Skeletal muscle tissue (tissue), 4 donors: ENCODE results near the gene AKAP7. TPM values are rescaled to one million over a fixed set of nuclear protein-coding genes. Genes with fewer than 3 reads are reported as not detected.

ENCODE experiments used
- H3K27ac ChIP-seq: one replicate; pipeline ENCODE4 v1.7.0; 2013; ENCODE audit warnings: mild to moderate bottlenecking, low read depth, low read length, inconsistent platforms
- H3K27me3 ChIP-seq, 3 donors: one replicate each; pipeline ENCODE4 v1.7.0; 2013; ENCODE audit warnings: low read length in 3 of 3; ENCODE audit not compliant: control insufficient read depth in 3 of 3, insufficient read depth in 3 of 3
- H3K36me3 ChIP-seq, 3 donors: one replicate each; pipeline ENCODE4 v1.7.0; 2013; ENCODE audit warnings: low read length in 3 of 3; ENCODE audit not compliant: control insufficient read depth in 3 of 3, insufficient read depth in 3 of 3
- H3K4me1 ChIP-seq, 3 donors: one replicate each; pipeline ENCODE4 v1.7.0; 2013; ENCODE audit warnings: low read length in 3 of 3, mild to moderate bottlenecking in 3 of 3; ENCODE audit not compliant: control insufficient read depth in 3 of 3, insufficient read depth in 3 of 3
- H3K4me3 ChIP-seq, 3 donors: one replicate each; pipeline ENCODE4 v1.7.0; 2013; ENCODE audit warnings: low read length in 3 of 3
- H3K9ac ChIP-seq, 3 donors: one replicate each; pipeline ENCODE4 v1.7.0; 2013; ENCODE audit warnings: low read length in 3 of 3, mild to moderate bottlenecking in 3 of 3, moderate library complexity in 2 of 3, low read depth in 1 of 3
- H3K9me3 ChIP-seq, 3 donors: one replicate each; pipeline ENCODE4 v1.7.0; 2013; ENCODE audit warnings: low read length in 3 of 3; ENCODE audit not compliant: control insufficient read depth in 3 of 3
- total RNA-seq: library from RNA; depleted of rRNA; stranded (reverse); fragments of >200 nt; gene quantifications from one replicate; pipeline ENCODE4 v1.2.3, GENCODE V29; 2014
- donor health status: Osteomylitis.

The AKAP7 gene
- total RNA-seq, 1 donor from 2014 or later = 43.3 TPM

DNA sequence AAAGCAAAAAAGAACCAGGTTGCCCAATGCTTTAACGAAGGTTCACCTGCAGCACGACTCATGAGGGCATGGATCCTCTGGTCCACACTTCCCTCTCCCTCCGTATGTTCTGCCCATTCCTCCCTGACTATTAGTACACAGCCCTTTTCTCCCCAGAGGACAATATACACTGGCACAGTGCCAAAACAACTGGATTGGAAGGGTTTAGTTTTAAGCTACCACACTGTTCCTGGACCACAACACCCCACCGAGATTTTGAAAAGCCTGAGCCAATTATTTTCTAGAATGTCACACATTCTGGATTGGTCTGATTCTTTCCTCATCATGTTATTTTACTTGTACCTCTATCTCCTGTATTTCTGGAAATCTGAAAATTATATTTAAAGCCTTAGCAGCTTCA, 2.9 kb upstream of the AKAP7 start:
- H3K4me3 ChIP-seq = no peak overlapping the region
- H3K36me3 ChIP-seq = no peaks in the 10 kb centered on the region
- H3K4me1 ChIP-seq = peaks cover 0 to 7% (median 7%) of the 10 kb centered on the region in 3 donors
- H3K27me3 ChIP-seq = no peaks in the 10 kb centered on the region
- H3K27ac ChIP-seq = no peak overlapping the region
- no peak overlapping the region for H3K9ac ChIP-seq
- no peaks in the 10 kb centered on the region for H3K9me3 ChIP-seq

DNA sequence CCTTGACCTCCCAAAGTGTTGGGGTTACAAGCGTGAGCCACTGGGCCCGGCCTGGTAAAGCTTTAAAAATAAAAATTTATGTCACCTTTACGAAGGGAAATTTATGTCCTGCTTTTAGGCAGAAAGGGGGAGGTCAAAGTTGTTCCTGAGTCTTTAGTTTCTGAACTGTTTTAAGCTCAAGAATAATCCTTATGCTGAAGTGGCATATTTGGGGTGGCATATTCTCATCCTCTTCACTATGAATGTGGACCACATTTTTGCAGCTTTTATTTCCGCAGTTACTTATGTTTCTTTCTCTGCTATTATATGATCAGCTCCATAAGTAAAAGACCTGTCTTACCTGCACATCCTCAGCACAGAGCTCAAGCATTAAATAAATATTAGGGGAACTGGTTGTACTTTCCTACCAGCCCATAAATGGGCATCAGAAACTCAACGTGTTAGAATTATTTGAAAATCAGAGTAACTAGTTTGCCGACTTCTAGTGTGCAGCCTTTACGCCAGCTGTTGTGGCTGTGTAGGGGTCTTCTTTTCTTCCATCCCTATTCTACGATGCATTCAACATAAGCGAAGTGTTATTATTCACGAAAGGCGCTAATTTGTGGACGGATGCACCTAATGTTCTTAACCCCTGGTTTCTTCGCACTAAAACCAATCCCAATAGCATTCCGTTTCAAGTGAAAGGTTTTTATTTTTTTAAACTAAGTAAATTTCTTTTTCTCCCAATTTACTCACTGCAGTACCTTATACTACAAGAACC, 867 bp upstream of the AKAP7 start:
- peak overlapping the region in 2 of 3 donors; percentile 72 to 79 for H3K4me3 ChIP-seq
- H3K4me1 ChIP-seq = peaks cover 0 to 7% (median 7%) of the 10 kb centered on the region in 3 donors
- H3K9me3 ChIP-seq = no peaks in the 10 kb centered on the region
- no peaks in the 10 kb centered on the region for H3K36me3 ChIP-seq
- no peak overlapping the region for H3K27ac ChIP-seq
- no peaks in the 10 kb centered on the region for H3K27me3 ChIP-seq
- H3K9ac ChIP-seq = peak overlapping the region; percentile 79 to 82 (median 82)

DNA sequence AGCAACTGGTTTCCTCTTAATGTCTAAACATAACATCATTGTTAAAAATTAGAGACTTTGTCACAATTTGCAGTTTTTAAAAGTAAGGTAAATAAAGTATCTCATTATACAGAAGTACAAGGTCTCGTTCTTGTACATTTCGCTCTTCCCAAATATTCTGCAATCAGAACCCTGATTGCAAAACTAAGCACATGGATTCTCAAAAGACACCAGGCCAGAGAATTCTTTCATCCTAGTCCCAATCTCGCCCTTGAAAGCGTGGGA, 355 bp upstream of the AKAP7 start:
- Histone ChIP-seq H3K9me3 (no peaks in the 10 kb centered on the region), H3K27ac (peak overlapping the region; percentile 60), H3K4me1 (peaks cover 0 to 7% (median 7%) of the 10 kb centered on the region in 3 donors), H3K36me3 (no peaks in the 10 kb centered on the region), H3K4me3 (peak overlapping the region; percentile 72 to 90 (median 79)), H3K9ac (peak overlapping the region; percentile 79 to 82 (median 82)), H3K27me3 (no peaks in the 10 kb centered on the region)

DNA sequence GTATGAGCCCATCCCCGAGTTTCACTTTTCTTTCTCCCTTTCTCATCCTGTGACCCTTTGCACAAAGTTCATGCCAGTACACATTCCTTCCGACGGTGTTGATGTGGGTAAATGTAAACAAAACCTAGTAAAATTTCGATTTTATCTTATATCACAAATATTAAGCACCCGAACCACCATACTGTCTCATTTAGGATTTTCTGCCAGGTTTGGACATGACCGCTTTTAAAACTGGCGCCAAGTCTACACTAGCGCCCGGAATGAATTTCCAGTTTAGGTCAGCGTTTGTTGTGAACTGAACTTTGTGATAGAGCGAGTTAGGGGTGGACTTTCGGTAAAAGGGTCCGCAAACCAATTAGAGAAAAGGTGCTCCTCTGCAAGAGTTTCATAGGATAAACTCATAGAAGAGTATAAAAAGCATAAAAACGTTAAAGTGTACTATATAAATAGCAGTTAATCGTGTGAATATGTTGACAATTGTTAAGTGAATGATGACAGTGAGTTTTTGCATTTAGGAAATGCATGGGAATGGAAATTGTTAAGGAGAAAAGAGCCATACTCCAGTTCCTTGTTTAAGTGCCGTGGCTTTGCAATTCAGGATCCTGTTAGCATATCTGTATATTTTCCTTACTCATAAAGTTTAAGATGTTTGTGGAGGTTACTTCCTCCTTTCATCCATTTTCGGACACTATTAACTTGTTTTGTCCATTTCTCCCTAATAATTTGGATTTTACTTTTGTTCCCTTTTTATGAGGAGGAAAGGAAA, 937 bp downstream of the AKAP7 start:
- Histone ChIP-seq H3K27me3 (no peaks in the 10 kb centered on the region), H3K9me3 (no peaks in the 10 kb centered on the region), H3K9ac (peak overlapping the region; percentile 68 to 82 (median 79)), H3K4me3 (peak overlapping the region; percentile 72 to 93 (median 90)), H3K36me3 (no peaks in the 10 kb centered on the region), H3K27ac (peak overlapping the region; percentile 69), H3K4me1 (peaks cover 0 to 7% (median 7%) of the 10 kb centered on the region in 3 donors)

DNA sequence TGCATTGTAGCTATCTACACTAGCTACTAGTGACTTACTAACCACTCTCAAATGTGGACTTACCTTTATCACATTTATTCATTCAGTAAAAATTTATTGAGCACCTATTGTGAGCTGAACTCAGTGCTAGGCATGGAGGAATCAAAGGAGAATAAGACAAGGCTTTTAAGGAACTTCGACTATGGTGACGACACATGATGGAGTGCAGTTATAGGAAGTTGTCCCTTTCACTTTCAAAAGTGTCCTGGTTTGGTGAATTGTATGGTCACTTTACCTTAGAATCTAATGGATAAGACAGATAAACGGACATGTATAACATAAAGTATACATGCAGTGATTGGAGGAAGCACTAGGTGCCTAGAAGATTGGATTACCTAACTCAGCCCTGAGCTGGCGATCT, 4.3 kb downstream of the AKAP7 start:
- peaks cover 0 to 7% (median 5%) of the 10 kb centered on the region in 3 donors for H3K4me1 ChIP-seq
- H3K4me3 ChIP-seq = no peak overlapping the region
- no peak overlapping the region for H3K9ac ChIP-seq
- no peaks in the 10 kb centered on the region for H3K27me3 ChIP-seq
- H3K9me3 ChIP-seq = no peaks in the 10 kb centered on the region
- no peak overlapping the region for H3K27ac ChIP-seq
- peaks cover 0 to 6% (median 0%) of the 10 kb centered on the region in 3 donors for H3K36me3 ChIP-seq

DNA sequence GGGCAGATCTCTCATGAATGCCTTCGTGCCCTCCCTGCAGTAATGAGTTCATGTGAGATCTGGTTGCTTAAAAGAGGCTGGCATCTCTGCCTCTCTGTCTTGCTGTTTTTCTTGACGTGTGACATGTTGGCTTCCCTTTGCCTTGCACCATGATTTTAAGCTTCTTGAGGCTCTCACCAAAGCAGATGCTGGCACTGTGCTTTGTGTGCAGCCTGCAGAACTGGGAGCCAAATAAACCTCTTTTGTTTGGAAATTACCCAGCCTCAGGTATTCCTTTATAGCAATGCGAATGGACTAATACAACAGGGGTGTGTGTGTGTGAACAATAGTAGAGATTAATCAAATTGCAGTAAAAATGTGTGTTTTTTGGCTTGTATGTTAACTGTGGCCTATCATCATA, 8.1 kb downstream of the AKAP7 start:
- Histone ChIP-seq H3K4me1 (no peaks in the 10 kb centered on the region), H3K4me3 (no peak overlapping the region), H3K9ac (no peak overlapping the region), H3K36me3 (peaks cover 0 to 11% (median 9%) of the 10 kb centered on the region in 3 donors), H3K27me3 (no peaks in the 10 kb centered on the region), H3K27ac (no peak overlapping the region), H3K9me3 (no peaks in the 10 kb centered on the region)

DNA sequence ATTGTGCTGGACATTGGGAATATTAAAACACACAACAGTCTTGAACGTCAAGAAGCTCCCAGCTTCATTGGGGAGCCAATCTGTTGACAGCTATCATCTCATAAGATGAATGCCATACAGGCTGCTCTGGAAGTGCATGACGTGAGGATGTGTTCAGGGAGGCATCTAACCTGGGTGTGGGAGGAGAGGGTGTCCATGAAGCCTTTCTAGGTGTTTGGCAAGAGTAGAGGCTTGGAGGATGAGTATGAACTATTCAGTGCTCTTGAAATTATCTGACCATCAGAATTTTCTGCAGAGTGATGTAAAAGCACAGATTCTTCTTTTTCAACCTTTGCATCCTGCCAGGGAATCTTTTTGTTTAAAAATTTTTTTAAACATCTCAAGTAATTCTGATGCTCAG, 11.6 kb downstream of the AKAP7 start:
- Histone ChIP-seq H3K9ac (no peak overlapping the region), H3K9me3 (no peaks in the 10 kb centered on the region), H3K27ac (no peak overlapping the region), H3K36me3 (peaks cover 0 to 11% (median 9%) of the 10 kb centered on the region in 3 donors), H3K4me1 (no peaks in the 10 kb centered on the region), H3K27me3 (no peaks in the 10 kb centered on the region), H3K4me3 (no peak overlapping the region)

DNA sequence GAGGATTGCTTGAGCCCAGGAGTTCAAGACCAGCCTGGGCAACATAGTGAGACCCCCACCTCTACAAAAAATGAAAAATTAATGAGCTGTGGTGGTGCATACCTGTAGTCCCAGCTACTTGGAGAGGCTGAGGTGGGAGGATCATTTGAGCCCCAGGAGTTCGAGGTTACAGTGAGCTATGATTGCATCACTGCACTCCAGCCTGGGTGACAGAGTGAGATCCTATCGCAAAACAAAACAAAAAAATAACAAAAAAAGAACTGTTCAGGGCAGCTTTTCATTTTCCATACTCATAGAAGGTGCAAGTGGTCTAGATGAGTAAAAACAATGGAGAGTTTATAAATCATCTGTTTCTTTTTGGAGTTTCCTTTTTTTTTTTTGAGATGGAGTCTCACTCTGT, 21.1 kb downstream of the AKAP7 start:
- H3K36me3 ChIP-seq = peaks cover 0 to 3% (median 0%) of the 10 kb centered on the region in 3 donors
- no peaks in the 10 kb centered on the region for H3K9me3 ChIP-seq
- no peak overlapping the region for H3K9ac ChIP-seq
- no peaks in the 10 kb centered on the region for H3K27me3 ChIP-seq
- H3K4me3 ChIP-seq = no peak overlapping the region
- no peaks in the 10 kb centered on the region for H3K4me1 ChIP-seq
- no peak overlapping the region for H3K27ac ChIP-seq

DNA sequence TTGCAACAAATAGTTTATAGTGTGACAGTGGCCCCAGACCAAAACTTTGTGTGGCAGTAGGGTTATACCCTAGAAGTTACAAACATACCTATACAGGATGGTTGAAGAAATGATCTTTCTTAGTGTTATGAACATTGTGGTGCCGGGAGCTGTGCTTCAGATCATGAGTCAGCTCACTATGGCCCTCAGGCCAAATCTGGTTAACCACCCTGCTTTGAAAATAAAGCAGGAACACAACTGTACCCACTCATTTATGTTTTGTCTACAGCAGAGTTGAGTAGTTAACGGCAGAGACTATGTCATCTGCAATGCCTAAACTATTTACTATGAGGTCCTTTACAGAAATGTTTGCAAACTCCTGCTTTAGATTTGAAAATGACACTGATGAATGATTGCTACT, 24.3 kb downstream of the AKAP7 start:
- no peaks in the 10 kb centered on the region for H3K9me3 ChIP-seq
- no peak overlapping the region for H3K9ac ChIP-seq
- no peak overlapping the region for H3K4me3 ChIP-seq
- H3K36me3 ChIP-seq = peaks cover 0 to 5% (median 3%) of the 10 kb centered on the region in 3 donors
- no peak overlapping the region for H3K27ac ChIP-seq
- H3K4me1 ChIP-seq = no peaks in the 10 kb centered on the region
- H3K27me3 ChIP-seq = no peaks in the 10 kb centered on the region

DNA sequence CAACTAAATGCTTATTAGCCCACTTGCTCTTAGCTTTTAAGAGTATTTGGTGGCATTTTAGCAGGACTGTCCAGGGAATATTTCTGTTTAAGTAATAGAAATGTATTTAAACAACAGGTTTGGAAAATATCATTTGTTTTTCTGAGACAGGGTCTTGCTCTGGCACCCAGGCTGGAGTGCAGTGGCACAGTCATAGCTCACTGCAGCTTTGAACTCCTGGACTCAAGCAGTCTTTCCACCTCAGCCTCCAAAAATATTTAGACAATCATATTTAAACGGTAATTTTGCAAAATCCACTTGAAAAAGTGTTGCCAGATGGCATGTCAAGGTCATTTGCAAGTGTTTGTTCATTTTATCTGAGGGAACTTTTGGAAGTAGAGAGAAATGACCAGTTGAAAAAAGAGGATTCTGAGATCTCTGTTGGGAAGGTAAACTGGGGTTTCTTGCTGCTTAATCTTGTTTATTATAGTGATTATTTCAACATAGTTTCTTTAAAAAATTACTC, 25.0 kb downstream of the AKAP7 start:
- Histone ChIP-seq H3K9me3 (no peaks in the 10 kb centered on the region), H3K27me3 (no peaks in the 10 kb centered on the region), H3K27ac (no peak overlapping the region), H3K4me3 (no peak overlapping the region), H3K4me1 (no peaks in the 10 kb centered on the region), H3K36me3 (peaks cover 0 to 3% (median 3%) of the 10 kb centered on the region in 3 donors), H3K9ac (no peak overlapping the region)
